Gastroesophageal sphincter (tissue), 4 donors: ENCODE data around the gene SDF4. TPM values are rescaled to one million over a fixed set of nuclear protein-coding genes. Genes with fewer than 3 reads are reported as not detected.

Source experiments
- ATAC-seq: fragments of 150-250 bp; one replicate; pipeline ENCODE4 v1.9.1; 2016; ENCODE audit warnings: mild to moderate bottlenecking, moderate library complexity
- H3K27ac ChIP-seq, 4 donors: fragments of 200-600 bp; sonication (generic) in 3 of 4; 1 replicate in 3 of 4; 2 replicates in 1 of 4; pipeline ENCODE4 v1.5.1; 2016 to 2019
- H3K27me3 ChIP-seq: fragments of 200-600 bp; sonication (generic); one replicate; pipeline ENCODE4 v1.5.1; 2019
- H3K36me3 ChIP-seq, 2 donors: fragments of 200-600 bp; sonication (generic); one replicate each; pipeline ENCODE4 v1.5.1; 2019; ENCODE audit warnings: control low read depth in 1 of 2
- H3K4me1 ChIP-seq, 3 donors: fragments of 200-600 bp; sonication (generic); 1 replicate in 2 of 3; 2 replicates in 1 of 3; pipeline ENCODE4 v1.5.1; 2016 to 2019; ENCODE audit warnings: control low read depth in 2 of 3
- H3K4me3 ChIP-seq, 2 donors: fragments of 200-600 bp; sonication (generic); one replicate each; pipeline ENCODE4 v1.5.1; 2019; ENCODE audit warnings: mild to moderate bottlenecking in 1 of 2, moderate library complexity in 1 of 2
- H3K9me3 ChIP-seq, 3 donors: fragments of 200-600 bp; sonication (generic); one replicate each; pipeline ENCODE4 v1.5.1; 2017 to 2019; ENCODE audit warnings: control low read depth in 2 of 3
- CTCF ChIP-seq, 4 experiments: fragments of 200-600 bp in 2 of 4; fragments of 450-650 bp in 2 of 4; sonication (generic) in 1 of 4; IDR thresholded peaks; one replicate each; pipeline ENCODE4 v1.5.1; 2017 to 2019; ENCODE audit warnings: antibody characterized with exemption in 4 of 4, mild to moderate bottlenecking in 2 of 4, moderate library complexity in 2 of 4
- EP300 ChIP-seq: sonication (generic); formaldehyde crosslinking; IDR thresholded peaks from one replicate; pipeline ENCODE4 v1.6.1; 2017; ENCODE audit warnings: antibody characterized with exemption, mild to moderate bottlenecking
- POLR2A ChIP-seq, 2 donors: fragments of 450-650 bp; IDR thresholded peaks; one replicate each; pipeline ENCODE4 v1.6.1; 2017; ENCODE audit warnings: antibody characterized with exemption in 2 of 2, mild to moderate bottlenecking in 2 of 2, moderate library complexity in 1 of 2
- POLR2AphosphoS5 ChIP-seq: sonication (generic); formaldehyde crosslinking; IDR thresholded peaks from one replicate; pipeline ENCODE4 v1.6.1; 2017; ENCODE audit warnings: antibody characterized with exemption
- WGBS, 2 donors: methylation state at CpG; one replicate each; pipeline ENCODE4 v1.1.5; 2018; ENCODE audit warnings: low coverage in 1 of 2; 5-methylcytosine and 5-hydroxymethylcytosine counted together
- total RNA-seq, 4 donors: library from RNA; depleted of rRNA; stranded (reverse); fragments of >200 nt; gene quantifications; one replicate each; pipeline ENCODE4 v1.1.0, GENCODE V29; 2016

The SDF4 gene
- total RNA-seq, 4 donors from 2014 or later = 84.2 to 115 (median 93.9) TPM

- ATAC-seq = no peak
- H3K36me3 ChIP-seq = no peaks in the 10 kb centered on the region
- H3K4me1 ChIP-seq = peaks cover 0 to 4% (median 0%) of the 10 kb centered on the region in 3 donors
- no peak overlapping the region for H3K27ac ChIP-seq
- no peak overlapping the region for H3K4me3 ChIP-seq
- peaks cover 50% of the 10 kb centered on the region for H3K27me3 ChIP-seq
- WGBS, 2 donors = 55% methylated on average over 11 of the region's 21 CpGs; no CpG with 5 or more reads in 1 of the 2 donors
- TF ChIP-seq EP300 = no peak
- no peak for TF ChIP-seq POLR2A (IDR thresholded peaks at IDR 0.05)
- no peak for TF ChIP-seq CTCF (IDR thresholded peaks at IDR 0.05)
- TF ChIP-seq POLR2AphosphoS5 = no peak
- H3K9me3 ChIP-seq = peaks cover 0 to 8% (median 0%) of the 10 kb centered on the region in 3 donors
Observed at GRCh38 chr1:1183221-1183747, 48.5 kb downstream of the SDF4 start.

DNA sequence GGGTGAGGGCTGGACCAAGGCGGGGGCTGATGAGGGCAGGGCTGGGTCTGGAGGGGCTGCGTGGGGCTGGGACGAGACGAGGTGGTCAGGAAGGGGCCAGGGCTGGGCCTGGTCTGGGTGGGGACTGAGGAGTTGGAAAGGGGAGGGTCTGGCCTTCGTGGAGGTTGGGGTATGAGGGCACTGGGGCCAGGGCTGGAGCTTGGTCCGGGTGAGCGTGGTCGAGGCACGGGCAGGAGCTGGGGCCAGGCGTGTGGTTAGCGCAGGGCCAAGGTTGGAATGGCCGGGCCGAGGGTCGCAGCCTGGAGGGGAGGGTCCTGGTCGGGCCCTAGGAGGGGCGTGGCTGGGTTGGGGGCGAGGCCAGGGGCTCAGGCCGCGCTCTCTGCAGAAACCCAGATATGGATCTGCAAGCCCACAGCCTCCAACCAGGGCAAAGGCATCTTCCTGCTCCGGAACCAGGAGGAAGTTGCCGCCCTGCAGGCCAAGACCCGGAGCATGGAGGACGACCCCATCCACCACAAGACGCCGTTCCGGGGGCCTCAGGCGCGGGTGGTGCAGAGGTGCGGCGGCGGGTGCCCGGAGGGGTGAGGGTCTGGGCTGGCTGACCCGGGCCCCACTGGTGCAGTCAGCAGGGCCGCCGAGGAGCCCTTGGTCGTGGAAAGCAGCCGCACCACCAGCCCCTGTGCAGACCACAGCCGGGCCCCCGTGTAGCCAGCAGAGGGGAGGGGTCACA lies 49.1 kb downstream of the SDF4 start:
- peaks cover 0 to 4% (median 0%) of the 10 kb centered on the region in 3 donors for H3K4me1 ChIP-seq
- H3K27ac ChIP-seq = no peak overlapping the region
- no peak for TF ChIP-seq POLR2AphosphoS5
- no peak for TF ChIP-seq CTCF (IDR thresholded peaks at IDR 0.05)
- TF ChIP-seq EP300 = no peak
- no peak for TF ChIP-seq POLR2A (IDR thresholded peaks at IDR 0.05)
- no peak overlapping the region for H3K4me3 ChIP-seq
- no peak for ATAC-seq
- no peaks in the 10 kb centered on the region for H3K36me3 ChIP-seq
- peaks cover 0 to 2% (median 0%) of the 10 kb centered on the region in 3 donors for H3K9me3 ChIP-seq
- H3K27me3 ChIP-seq = peaks cover 56% of the 10 kb centered on the region
- 53% methylated on average over 11 of the region's 39 CpGs; no CpG with 5 or more reads in 1 of the 2 donors for whole genome bisulfite sequencing, 2 donors

- Histone ChIP-seq H3K9me3 (no peaks in the 10 kb centered on the region), H3K27me3 (peaks cover 63% of the 10 kb centered on the region), H3K36me3 (no peaks in the 10 kb centered on the region), H3K4me1 (peaks cover 0 to 4% (median 0%) of the 10 kb centered on the region in 3 donors), H3K4me3 (no peak overlapping the region), H3K27ac (no peak overlapping the region)
- no peak for TF ChIP-seq CTCF (IDR thresholded peaks at IDR 0.05)
- no peak for TF ChIP-seq POLR2AphosphoS5
- TF ChIP-seq EP300 = no peak
- no peak for TF ChIP-seq POLR2A (IDR thresholded peaks at IDR 0.05)
- WGBS, 2 donors = no CpG with 5 or more reads among the region's 21 CpGs
- ATAC-seq = no peak
Observed at GRCh38 chr1:1181938-1182410, 49.8 kb downstream of the SDF4 start.

GRCh38 chr1:1181129-1181937 lies 50.5 kb downstream of the SDF4 start:
- H3K4me3 ChIP-seq = no peak overlapping the region
- no peaks in the 10 kb centered on the region for H3K36me3 ChIP-seq
- 60 to 84% methylated on average over 1 to 7 of the region's 26 CpGs for WGBS, 2 donors
- peaks cover 70% of the 10 kb centered on the region for H3K27me3 ChIP-seq
- no peak overlapping the region for H3K27ac ChIP-seq
- TF ChIP-seq POLR2AphosphoS5 (no peak), EP300 (no peak), POLR2A (IDR thresholded peaks at IDR 0.05) (no peak), CTCF (IDR thresholded peaks at IDR 0.05) (no peak)
- peaks cover 0 to 4% (median 0%) of the 10 kb centered on the region in 3 donors for H3K4me1 ChIP-seq
- no peaks in the 10 kb centered on the region for H3K9me3 ChIP-seq
- ATAC-seq = no peak
